Measurements from ENCODE around the gene PPFIBP1.
"Not testable (repeated sequence)": the region's sequence is repeated elsewhere in the genome, so short reads cannot be mapped to it uniquely, and the experiment has no call there.

DNA sequence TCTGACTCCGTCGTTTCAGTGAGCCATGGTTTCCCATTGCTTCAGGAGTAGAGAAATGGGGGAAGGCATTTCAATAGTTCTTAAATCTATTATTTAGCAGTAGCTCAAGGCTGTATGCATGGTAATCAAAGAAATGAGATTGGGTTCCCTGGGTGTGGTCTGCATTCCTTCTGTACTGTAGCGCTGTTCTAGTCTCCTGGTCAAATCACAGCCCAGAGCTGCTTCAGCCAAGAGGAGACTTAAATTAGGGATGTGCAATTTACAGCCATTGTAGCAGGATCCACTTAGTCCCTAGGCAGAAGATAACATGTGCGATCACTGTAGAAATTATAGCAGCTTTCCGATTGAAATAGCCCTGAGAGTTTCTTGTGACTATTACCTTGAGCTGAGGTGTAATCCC, 58.4 kb downstream of the PPFIBP1 start:
- TF ChIP-seq, protein P1, sequence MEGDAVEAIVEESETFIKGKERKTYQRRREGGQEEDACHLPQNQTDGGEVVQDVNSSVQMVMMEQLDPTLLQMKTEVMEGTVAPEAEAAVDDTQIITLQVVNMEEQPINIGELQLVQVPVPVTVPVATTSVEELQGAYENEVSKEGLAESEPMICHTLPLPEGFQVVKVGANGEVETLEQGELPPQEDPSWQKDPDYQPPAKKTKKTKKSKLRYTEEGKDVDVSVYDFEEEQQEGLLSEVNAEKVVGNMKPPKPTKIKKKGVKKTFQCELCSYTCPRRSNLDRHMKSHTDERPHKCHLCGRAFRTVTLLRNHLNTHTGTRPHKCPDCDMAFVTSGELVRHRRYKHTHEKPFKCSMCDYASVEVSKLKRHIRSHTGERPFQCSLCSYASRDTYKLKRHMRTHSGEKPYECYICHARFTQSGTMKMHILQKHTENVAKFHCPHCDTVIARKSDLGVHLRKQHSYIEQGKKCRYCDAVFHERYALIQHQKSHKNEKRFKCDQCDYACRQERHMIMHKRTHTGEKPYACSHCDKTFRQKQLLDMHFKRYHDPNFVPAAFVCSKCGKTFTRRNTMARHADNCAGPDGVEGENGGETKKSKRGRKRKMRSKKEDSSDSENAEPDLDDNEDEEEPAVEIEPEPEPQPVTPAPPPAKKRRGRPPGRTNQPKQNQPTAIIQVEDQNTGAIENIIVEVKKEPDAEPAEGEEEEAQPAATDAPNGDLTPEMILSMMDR (IDR thresholded peaks at IDR 0.05): not testable (repeated sequence)
- not testable (repeated sequence) for TF ChIP-seq POLR2A (IDR thresholded peaks at IDR 0.05)
